HS-27A (cell line): Measurements from ENCODE around the gene IQSEC1.

ENCODE experiments used
- DNase-seq: peaks from one replicate; pipeline ENCODE4 v3.0.0-alpha.2; 2012; ENCODE audit warnings: low read depth, missing footprints

IQSEC1 gene

GRCh38 chr3:12907296-12907695 lies 165.9 kb downstream of the IQSEC1 start:
- DNase-seq: no peak

- DNase-seq: no peak
Measured at GRCh38 chr3:12906916-12907290, 166.3 kb downstream of the IQSEC1 start.

GRCh38 chr3:12906141-12906915 lies 166.9 kb downstream of the IQSEC1 start:
- DNase-seq: no peak

DNA sequence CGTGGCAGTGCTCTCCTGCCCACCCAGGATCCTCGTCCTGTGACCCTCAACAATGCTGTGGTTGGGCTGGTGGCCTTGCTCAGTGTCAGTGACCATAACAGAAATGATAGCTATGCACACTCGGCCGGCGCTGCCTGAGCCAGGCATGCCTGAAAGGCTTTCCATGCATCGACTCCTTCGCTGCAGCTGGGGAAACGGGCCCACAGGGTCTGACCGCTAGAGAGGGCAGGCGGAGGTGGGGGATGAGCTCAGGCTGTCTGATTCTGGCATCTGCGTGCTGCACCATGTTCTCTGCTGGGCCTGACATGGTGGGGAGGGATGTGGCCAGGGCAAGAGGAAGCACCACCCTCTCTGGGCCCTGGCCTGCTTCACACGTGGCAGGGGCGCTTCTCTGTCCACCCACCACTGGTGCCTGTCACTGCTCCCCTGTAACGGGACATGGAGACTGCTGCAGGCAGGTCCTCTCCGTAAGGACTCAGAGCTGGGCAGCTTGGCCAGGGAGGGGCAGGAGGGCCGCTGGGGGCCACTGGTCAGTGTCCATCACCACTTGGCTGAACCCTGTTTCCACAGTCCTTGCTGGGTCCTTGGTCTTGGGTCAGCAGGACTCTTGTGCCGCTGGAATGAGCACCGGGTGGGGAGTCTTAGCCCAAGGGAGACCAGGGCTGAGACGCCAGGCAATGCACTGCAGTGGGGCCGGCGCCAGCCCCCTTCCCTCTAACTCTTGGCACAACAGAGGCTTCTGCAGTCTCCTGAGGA lies 167.7 kb downstream of the IQSEC1 start:
- DNase-seq: no peak

GRCh38 chr3:12904951-12905315 lies 168.3 kb downstream of the IQSEC1 start:
- DNase-seq: no peak

- DNase-seq: no peak
Measured at GRCh38 chr3:12903881-12904280, 169.3 kb downstream of the IQSEC1 start.

DNA sequence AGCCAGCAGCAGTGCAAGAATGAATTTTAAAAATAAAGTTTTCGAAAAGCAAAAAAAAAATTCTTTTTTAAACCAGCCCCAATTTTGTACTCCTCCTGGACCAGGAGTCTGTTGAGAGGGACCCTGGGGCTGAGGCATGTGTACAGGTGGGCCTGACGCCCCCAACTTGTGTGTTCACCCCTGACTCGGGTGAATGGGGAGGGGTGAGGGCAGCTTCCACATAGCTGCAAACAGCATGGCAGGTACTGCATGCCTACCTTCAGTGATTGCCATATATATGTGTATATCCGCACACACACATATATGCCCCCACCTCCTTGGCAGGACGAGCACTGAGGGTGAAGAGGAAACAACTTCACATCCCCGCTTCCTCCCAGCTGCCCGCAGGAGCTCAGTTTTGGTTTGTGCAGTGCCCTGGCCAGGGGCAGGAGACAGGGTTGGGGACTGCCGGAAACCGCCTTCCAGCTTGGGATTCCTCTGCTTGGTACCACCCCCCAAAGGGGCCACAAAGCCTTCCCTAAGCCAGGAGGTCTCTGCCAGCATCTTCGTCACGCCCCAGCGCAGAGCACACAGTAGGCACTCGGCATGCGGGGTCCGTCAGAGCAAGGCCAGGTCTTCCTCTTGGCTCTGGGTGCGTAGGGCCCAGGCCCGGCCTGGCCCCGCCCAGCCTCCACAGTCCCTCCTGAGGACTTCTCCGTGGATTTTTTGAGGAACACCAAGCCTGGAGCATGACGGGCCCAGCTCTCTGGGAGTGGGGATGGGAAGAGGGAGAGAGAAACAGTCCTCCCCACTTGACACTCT lies 170.0 kb downstream of the IQSEC1 start:
- no peak for DNase-seq

DNA sequence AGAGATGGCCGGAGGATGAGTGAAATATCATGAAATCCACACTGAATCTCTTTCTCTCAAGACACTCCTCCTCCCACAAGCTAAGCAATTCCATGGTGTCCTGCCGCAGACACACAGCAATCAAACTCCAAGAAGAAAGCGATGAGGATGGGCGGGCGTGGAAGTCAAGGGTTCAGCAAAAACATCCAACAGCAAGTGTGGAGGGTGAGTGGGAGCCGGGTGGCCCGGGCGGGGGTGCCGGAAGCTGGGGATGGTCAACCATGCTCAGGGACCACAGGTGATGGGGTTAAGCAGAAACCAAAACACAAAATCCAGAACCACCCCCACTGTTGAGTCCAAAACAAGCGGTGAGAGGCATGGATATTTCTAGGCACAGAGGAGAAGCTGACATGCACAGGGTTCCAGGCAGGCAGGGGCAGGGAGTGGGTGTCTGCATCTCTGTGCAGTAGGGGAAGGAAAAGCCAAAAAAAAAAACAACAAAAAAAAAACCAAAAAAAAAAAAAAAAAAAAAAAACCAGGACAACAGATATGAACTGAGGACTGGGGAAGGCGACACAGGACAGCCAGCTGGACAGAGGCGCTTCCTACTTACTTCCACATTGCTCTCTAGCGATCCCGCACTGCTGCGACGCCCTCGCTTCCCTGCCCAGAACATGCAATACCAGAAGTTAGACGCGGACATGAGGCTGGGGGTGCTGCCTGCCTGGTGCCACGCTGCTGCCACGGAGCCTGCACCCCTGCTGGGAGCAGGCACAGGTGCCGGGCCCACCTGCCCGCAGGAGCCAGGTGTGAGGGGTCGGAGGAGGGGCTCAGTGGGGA lies 170.8 kb downstream of the IQSEC1 start:
- DNase-seq: no peak

DNA sequence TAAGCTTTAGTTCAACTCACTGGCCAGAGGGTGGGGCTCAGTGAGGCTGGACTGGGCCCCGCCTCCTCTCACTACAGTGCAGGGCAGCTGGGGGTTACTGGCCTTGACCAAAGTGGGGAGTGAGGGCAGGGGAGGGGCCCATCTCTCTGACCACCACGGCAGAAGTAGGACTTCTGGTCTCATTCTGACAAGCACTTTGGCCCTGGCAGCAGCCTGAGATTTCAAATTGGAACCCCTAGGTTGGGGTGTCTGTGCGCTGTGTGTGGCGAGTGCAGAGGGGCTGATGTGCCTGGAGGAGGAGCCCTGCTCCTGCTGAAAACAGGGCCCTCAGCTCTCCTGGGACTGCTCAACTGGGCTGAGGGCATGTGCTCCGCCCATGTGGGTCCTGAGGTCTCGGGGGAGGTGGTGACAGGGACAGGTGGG lies 171.6 kb downstream of the IQSEC1 start:
- DNase-seq: no peak

GRCh38 chr3:12900885-12901411 lies 172.3 kb downstream of the IQSEC1 start:
- no peak for DNase-seq

GRCh38 chr3:12898965-12899755 lies 174.1 kb downstream of the IQSEC1 start:
- DNase-seq: no peak

DNA sequence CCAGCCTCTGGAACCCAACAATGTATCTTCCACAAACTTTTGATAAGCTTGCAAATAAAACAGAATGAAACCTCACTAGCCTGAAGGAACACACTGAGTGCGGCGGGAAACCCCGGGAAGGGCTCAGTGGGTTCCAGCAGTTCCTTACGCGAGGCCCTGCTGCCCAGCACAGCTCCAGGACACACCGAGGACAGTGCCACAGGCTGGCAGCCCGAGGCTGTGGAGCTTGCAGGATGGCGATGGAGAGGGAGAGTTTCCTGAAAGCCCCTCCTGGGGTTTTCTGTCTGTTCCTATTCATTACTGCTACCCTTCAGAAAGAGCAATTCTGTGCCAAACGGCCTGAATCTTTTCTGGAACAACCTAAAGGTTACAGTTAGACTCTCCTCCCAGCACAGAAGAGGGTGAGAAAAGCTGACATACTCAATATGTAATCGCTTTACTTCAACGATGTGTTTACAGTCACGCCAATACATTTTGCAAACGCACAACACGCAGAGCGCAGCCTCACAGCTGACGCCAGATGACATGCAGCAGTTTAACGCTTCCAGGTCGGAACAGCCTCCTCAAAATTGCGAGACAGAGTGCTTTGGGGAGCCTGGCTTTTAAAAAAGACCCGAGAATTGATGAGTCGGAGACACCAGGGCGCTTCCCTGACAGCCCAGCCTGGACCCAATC lies 174.8 kb downstream of the IQSEC1 start:
- no peak for DNase-seq

GRCh38 chr3:12897381-12898289 lies 175.6 kb downstream of the IQSEC1 start:
- DNase-seq: no peak

DNA sequence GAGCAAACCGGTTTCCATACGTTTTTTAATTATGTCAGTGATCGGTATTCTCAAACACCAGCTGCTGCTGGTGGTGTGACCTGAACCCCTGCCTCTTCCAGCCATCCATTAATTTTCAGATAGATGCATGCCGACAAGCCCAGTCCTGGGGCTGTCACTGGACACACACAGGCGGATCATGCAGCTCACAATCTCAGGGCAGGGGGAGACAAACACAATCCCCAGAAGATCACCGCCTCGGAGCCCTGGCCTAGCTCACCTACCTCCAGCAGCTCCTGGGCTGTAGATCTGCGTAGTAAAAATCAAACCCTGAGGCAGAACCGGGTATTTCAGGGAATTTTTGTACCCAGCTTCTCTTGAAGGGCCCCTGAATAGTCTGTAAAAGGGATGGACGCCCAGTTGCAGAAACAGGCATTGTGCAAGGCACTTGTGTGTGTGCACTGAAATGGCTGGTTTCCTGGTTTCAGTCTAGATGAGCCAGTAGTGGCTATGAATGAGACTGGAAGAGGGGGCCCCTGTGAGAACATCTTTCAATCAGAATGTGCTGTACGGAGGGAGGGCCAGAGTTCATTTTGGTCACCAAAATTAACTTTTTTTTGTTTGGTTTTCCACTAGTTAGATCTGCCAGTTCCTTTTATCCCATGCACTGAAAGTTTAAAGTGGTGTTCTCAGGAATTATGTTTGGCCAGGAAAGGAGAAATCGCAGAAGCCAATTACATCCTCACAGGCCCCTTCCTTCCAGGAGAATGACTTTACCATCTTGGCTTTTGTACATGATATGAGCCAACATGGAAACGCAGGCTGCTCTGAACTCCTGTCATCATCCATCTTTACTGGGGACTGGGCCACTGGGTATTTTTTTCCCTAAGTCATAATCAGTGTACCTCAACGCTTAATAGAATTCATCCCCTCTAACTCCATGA lies 176.9 kb downstream of the IQSEC1 start:
- no peak for DNase-seq

GRCh38 chr3:12895391-12896062 lies 177.7 kb downstream of the IQSEC1 start:
- DNase-seq: no peak

DNA sequence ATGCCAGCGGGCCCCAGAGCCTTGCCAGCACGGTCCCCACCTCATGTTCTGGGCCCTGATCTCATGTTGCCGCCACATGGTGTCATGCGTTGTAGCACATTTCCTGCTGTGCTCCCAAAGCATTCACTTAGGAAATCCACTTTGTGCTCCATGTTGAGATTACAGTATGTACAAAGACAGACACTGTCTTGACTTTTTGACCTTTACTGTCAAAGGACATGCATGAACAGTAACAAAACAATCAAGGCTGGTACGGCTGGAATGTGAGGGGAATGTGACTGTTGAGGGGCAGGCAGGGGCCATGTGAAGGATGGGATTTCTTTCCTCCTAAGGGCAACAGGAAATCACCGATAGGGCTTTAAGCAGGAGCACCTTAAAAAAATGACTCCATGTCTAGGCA lies 178.6 kb downstream of the IQSEC1 start:
- no peak for DNase-seq

GRCh38 chr3:12893852-12894251 lies 179.4 kb downstream of the IQSEC1 start:
- no peak for DNase-seq
